ENCODE measurements around the gene TMEM14C.

DNA sequence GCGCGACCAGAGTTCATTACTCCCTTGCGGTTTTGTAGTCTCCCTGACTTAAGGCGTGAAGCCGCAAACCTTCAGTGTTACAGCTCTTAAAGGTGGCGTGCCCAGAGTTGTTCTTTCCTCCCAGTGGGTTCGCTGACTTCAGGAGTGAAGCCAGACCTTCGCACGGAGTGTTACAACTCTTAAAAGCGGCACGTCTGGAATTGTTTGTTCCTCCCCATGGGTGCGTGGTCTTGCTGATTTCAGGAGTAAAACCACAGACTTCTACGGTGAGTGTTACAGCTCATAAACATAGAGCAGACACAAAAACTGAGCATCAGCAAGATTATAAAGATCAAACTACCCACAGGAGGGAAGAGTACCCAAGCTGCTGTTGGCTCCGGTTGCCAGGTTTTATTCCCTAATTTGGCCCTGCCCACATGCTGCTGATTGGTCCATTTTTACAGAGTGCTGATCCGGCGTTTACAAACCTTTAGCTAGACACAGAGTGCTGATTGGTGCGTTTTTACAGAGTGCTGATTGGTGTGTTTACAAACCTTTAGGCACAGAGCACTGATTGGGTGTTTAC lies 10.4 kb downstream of the TMEM14C start:
- TF ChIP-seq, protein P1, sequence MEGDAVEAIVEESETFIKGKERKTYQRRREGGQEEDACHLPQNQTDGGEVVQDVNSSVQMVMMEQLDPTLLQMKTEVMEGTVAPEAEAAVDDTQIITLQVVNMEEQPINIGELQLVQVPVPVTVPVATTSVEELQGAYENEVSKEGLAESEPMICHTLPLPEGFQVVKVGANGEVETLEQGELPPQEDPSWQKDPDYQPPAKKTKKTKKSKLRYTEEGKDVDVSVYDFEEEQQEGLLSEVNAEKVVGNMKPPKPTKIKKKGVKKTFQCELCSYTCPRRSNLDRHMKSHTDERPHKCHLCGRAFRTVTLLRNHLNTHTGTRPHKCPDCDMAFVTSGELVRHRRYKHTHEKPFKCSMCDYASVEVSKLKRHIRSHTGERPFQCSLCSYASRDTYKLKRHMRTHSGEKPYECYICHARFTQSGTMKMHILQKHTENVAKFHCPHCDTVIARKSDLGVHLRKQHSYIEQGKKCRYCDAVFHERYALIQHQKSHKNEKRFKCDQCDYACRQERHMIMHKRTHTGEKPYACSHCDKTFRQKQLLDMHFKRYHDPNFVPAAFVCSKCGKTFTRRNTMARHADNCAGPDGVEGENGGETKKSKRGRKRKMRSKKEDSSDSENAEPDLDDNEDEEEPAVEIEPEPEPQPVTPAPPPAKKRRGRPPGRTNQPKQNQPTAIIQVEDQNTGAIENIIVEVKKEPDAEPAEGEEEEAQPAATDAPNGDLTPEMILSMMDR (conservative IDR thresholded peaks at IDR 0.05; ENCODE audit: low read length) = no peak
- TF ChIP-seq EZH2phosphoT487 (IDR thresholded peaks at IDR 0.05; ENCODE audit: borderline replicate concordance) = no peak

Measured in Loucy (cell line).